Endodermal cell (in vitro differentiated cells): ENCODE results near the gene PPIE. TPM values are rescaled to one million over a fixed set of nuclear protein-coding genes. Genes with fewer than 3 reads are reported as not detected.

ENCODE experiments used
- DNase-seq: peaks from one replicate; pipeline ENCODE4 v3.0.0-alpha.2; 2017
- H3K27ac ChIP-seq: 2 replicates; pipeline ENCODE4 v1.5.1; 2013; ENCODE audit warnings: mild to moderate bottlenecking, low read depth, low read length, moderate library complexity
- H3K27me3 ChIP-seq: 2 replicates; pipeline ENCODE4 v1.6.1; 2013; ENCODE audit warnings: mild to moderate bottlenecking, low read length, moderate library complexity; ENCODE audit not compliant: insufficient read depth, control insufficient read depth, poor library complexity, severe bottlenecking
- H3K36me3 ChIP-seq: 2 replicates; pipeline ENCODE4 v1.7.0; 2013; ENCODE audit warnings: mild to moderate bottlenecking, low read length, moderate library complexity; ENCODE audit not compliant: control insufficient read depth, insufficient read depth
- H3K4me1 ChIP-seq: one replicate; pipeline ENCODE4 v1.7.0; 2013; ENCODE audit warnings: low read length; ENCODE audit not compliant: control insufficient read depth, insufficient read depth
- H3K4me3 ChIP-seq: 2 replicates; pipeline ENCODE4 v1.5.1; 2013; ENCODE audit warnings: mild to moderate bottlenecking, low read length, moderate library complexity
- H3K9ac ChIP-seq: 2 replicates; pipeline ENCODE4 v1.6.1; 2013; ENCODE audit warnings: mild to moderate bottlenecking, low read length, moderate library complexity; ENCODE audit not compliant: poor library complexity, severe bottlenecking; ENCODE audit errors: extremely low read depth
- H3K9me3 ChIP-seq: 2 replicates; pipeline ENCODE4 v1.6.1; 2013; ENCODE audit warnings: mild to moderate bottlenecking, low read length, moderate library complexity; ENCODE audit not compliant: control insufficient read depth
- H3K27ac Mint-ChIP-seq: 2 replicates; pipeline ENCODE4 v1.8.0; 2020; ENCODE audit warnings: mixed read lengths
- H3K27me3 Mint-ChIP-seq: 2 replicates; pipeline ENCODE4 v1.8.0; 2021; ENCODE audit warnings: mild to moderate bottlenecking, mixed read lengths; ENCODE audit not compliant: insufficient read depth
- H3K36me3 Mint-ChIP-seq: 2 replicates; pipeline ENCODE4 v1.8.0; 2020; ENCODE audit warnings: low read depth, mixed read lengths
- H3K4me1 Mint-ChIP-seq: 2 replicates; pipeline ENCODE4 v1.8.0; 2020; ENCODE audit warnings: mixed read lengths
- H3K4me3 Mint-ChIP-seq: 2 replicates; pipeline ENCODE4 v1.8.0; 2020; ENCODE audit warnings: mild to moderate bottlenecking, moderate library complexity, mixed read lengths
- H3K9me3 Mint-ChIP-seq: 2 replicates; pipeline ENCODE4 v1.8.0; 2020; ENCODE audit warnings: mild to moderate bottlenecking, mixed read lengths
- WGBS, 2 experiments: methylation state at CpG; one replicate each; pipeline versions ENCODE4 v1.1.5 to v1.1.7; 2013; ENCODE audit warnings: missing lambda C conversion rate in 2 of 2, mixed read lengths in 1 of 2; ENCODE audit not compliant: insufficient coverage in 1 of 2, insufficient read length in 1 of 2; 5-methylcytosine and 5-hydroxymethylcytosine counted together
- total RNA-seq, 2 donors: library from RNA; stranded (reverse); fragmentation: NEBNext Ultra II Directional in 1 of 2; extraction: Animal tissue kit (Norgen Biotek cat#: 25700) in 1 of 2; gene quantifications; 2 replicates in 1 of 2; 3 replicates in 1 of 2; pipeline ENCODE4 v1.2.1, GENCODE V29; 2021
- TF ChIP-seq, protein P1 (sequence below): fragments of 200-600 bp; sonication (generic); conservative IDR thresholded peaks from 2 replicates; pipeline ENCODE4 v1.5.0; 2021; ENCODE audit warnings: antibody characterized with exemption, mild to moderate bottlenecking

The PPIE gene
- total RNA-seq, 2 donors from 2014 or later: 39.5 to 59.4 TPM

DNA sequence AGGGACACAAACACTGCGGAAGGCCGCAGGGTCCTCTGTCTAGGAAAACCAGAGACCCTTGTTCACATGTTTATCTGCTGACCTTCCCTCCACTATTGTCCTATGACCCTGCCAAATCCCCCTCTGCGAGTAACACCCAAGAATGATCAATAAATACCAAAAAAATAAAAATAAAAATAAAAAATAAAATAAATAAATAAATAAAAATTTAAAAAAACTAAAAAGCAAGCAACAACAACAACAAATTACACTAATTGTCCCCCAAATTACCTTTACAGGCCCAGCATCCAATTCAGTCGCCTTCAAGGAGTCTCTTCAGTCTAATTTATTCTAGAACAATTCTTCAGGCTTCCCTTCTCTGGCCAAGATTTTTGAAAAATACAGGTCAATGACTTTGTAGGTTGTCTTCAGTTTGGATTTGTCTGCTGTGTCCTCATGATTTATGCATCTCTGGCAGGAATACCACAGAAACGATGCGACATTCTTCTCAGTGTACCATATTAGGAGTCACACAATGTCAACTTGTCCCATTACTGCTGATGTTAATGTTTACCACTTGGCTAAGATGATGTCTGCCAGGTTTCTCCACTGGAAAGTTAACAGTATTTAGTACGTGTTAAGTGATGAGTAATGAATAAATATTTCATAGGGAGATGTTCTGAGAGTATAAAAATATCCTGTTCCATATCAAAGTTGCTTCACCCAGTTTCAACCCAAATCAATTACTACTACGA is 70.3 kb downstream of the PPIE start:
- Histone ChIP-seq H3K27me3 (no peaks in the 10 kb centered on the region), H3K36me3 (no peaks in the 10 kb centered on the region), H3K27ac (no peak overlapping the region), H3K9me3 (peaks cover 4% of the 10 kb centered on the region), H3K4me3 (no peak overlapping the region), H3K4me1 (no peaks in the 10 kb centered on the region), H3K9ac (no peak overlapping the region)
- Mint-ChIP-seq H3K4me3 (no peak overlapping the region), H3K36me3 (no peaks in the 10 kb centered on the region), H3K9me3 (peaks cover 20% of the 10 kb centered on the region), H3K4me1 (no peaks in the 10 kb centered on the region), H3K27me3 (peaks cover 21% of the 10 kb centered on the region), H3K27ac (no peak overlapping the region)
- no peak for DNase-seq
- TF ChIP-seq, protein P1, sequence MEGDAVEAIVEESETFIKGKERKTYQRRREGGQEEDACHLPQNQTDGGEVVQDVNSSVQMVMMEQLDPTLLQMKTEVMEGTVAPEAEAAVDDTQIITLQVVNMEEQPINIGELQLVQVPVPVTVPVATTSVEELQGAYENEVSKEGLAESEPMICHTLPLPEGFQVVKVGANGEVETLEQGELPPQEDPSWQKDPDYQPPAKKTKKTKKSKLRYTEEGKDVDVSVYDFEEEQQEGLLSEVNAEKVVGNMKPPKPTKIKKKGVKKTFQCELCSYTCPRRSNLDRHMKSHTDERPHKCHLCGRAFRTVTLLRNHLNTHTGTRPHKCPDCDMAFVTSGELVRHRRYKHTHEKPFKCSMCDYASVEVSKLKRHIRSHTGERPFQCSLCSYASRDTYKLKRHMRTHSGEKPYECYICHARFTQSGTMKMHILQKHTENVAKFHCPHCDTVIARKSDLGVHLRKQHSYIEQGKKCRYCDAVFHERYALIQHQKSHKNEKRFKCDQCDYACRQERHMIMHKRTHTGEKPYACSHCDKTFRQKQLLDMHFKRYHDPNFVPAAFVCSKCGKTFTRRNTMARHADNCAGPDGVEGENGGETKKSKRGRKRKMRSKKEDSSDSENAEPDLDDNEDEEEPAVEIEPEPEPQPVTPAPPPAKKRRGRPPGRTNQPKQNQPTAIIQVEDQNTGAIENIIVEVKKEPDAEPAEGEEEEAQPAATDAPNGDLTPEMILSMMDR: no peak
- WGBS, 2 experiments: 86 to 100% methylated on average over 2 to 5 of the region's 8 CpGs

DNA sequence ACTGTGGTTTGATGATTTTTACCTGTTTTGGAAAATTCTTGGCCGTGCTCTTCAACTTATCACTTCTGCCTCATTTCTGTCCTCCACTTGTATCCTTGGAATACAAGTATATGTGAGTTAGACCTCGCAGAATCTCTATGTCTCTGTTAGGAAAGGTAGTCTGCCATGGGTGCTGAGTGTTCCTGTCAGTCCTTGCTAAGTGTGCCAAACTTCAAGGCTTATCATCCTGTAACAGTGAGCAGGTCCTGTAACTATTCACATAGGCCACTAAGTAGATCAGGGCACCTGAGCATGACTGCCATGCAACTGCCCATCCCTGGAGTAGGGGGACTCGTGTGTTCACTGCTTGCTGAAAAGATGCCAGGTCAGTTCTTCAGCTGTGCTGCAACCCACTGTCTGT is 74.2 kb downstream of the PPIE start:
- H3K9me3 ChIP-seq: no peaks in the 10 kb centered on the region
- Mint-ChIP-seq H3K9me3 (peaks cover 6% of the 10 kb centered on the region), H3K27me3 (peaks cover 44% of the 10 kb centered on the region), H3K4me3 (no peak overlapping the region), H3K36me3 (no peaks in the 10 kb centered on the region), H3K27ac (no peak overlapping the region), H3K4me1 (no peaks in the 10 kb centered on the region)
- 93% methylated on average over 2 to 3 of the region's 3 CpGs for WGBS, 2 experiments
- no peaks in the 10 kb centered on the region for H3K4me1 ChIP-seq
- DNase-seq: no peak
- H3K27me3 ChIP-seq: no peaks in the 10 kb centered on the region
- no peaks in the 10 kb centered on the region for H3K36me3 ChIP-seq
- TF ChIP-seq, protein P1: no peak
- no peak overlapping the region for H3K4me3 ChIP-seq
- H3K9ac ChIP-seq: no peak overlapping the region
- H3K27ac ChIP-seq: no peak overlapping the region

Other genes starting within 250 kb of the PPIE start
- gene BMP8A, start 247.2 kb upstream of the PPIE start, total RNA-seq: under 1 TPM; 0.66 to 0.75 TPM
- 100 to 1,000 TPM; 230 to 270 TPM for gene PABPC4, start 162.1 kb upstream of the PPIE start, total RNA-seq
- 1 to 10 TPM; 1.2 to 1.5 TPM for gene HEYL, start 99.2 kb upstream of the PPIE start, total RNA-seq
- gene NT5C1A, start 66.8 kb upstream of the PPIE start, total RNA-seq: not detected
- gene HPCAL4, start 47.4 kb upstream of the PPIE start, total RNA-seq: not detected
- 1 to 10 TPM; 1.8 TPM for gene OXCT2, start 32.5 kb downstream of the PPIE start, total RNA-seq
- under 1 TPM; 0.13 to 0.29 TPM for gene BMP8B, start 50.0 kb downstream of the PPIE start, total RNA-seq
- 10 to 100 TPM; 26.2 to 35.1 TPM for gene TRIT1, start 144.6 kb downstream of the PPIE start, total RNA-seq
- 10 to 100 TPM; 35.0 to 39.5 TPM for gene MYCL, start 163.0 kb downstream of the PPIE start, total RNA-seq
- 1 to 10 TPM; 6.3 to 8.5 TPM for gene MFSD2A, start 216.3 kb downstream of the PPIE start, total RNA-seq